ENCODE results near the gene ZNF683. TPM values are rescaled to one million over a fixed set of nuclear protein-coding genes. Genes with fewer than 3 reads are reported as not detected.

Gene ZNF683
- not detected in 2 replicates for total RNA-seq

DNA sequence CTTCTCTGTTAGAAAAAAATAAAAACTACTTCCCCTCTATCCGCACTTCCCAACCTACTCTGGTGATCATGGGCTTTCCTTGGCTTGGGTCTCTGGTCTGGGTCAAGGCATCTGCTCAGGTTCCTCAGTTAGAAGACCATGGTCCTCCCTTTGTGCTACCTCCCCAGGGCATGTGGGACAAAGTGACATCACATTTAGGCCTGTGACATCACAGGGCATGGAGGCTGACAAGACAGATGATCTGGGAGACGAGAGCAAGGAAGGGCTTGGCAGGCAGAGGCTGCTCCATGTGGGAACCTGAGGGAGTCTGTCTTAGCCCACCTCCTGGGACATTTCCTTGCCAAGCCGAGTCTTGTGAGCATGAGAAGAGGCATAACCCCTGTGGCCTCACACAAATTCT is at the start of gene ZNF683:
Gene ZNF683 (minus strand): TSS at position 140 of the 400 bp plus-strand sequence. CDS start 4,179 bp downstream, outside the sequence.

DNA sequence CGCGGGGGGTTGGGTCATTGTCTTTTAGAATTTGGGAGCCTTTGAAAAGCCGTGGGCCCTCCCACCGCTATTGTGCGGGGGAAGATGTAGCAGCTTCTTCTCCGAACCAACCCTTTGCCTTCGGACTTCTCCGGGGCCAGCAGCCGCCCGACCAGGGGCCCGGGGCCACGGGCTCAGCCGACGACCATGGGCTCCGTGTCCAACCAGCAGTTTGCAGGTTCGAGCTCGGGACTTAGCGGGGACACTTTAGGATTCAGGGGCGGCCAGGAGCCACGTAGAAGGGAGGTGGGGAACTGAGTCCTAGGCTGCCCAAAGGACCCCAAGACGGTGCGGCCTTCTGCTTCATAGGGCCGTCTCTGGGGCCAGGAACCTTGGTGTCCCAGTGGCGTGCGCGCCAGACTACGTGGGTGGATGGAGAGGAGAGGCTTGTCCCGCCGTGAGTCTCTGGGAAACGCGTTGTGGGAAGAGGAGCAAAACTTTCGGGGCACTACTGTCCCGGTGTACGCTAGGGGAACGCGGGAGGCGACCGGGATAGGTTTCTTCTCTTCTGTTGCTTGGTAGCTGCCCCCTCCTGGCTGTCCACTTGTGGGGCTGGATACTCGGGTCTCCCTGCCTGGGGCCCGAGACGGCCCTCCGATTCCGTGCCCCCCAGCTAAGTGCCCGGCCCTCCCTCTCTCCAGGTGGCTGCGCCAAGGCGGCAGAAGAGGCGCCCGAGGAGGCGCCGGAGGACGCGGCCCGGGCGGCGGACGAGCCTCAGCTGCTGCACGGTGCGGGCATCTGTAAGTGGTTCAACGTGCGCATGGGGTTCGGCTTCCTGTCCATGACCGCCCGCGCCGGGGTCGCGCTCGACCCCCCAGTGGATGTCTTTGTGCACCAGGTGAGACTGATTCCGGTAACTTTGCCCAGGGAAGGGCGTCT is 38.4 kb upstream of the ZNF683 start, which contains the start of gene LIN28A:
Gene LIN28A (plus strand): TSS at position 112 of the 918 bp plus-strand sequence. CDS start 75 bp downstream, at position 187.

GRCh38 chr1:26353976-26354820 is 18.4 kb downstream of the ZNF683 start, which contains the start of gene CRYBG2:
Gene CRYBG2 (minus strand): TSS chr1:26354130. CDS start chr1:26346657, 7,473 bp downstream.

DNA sequence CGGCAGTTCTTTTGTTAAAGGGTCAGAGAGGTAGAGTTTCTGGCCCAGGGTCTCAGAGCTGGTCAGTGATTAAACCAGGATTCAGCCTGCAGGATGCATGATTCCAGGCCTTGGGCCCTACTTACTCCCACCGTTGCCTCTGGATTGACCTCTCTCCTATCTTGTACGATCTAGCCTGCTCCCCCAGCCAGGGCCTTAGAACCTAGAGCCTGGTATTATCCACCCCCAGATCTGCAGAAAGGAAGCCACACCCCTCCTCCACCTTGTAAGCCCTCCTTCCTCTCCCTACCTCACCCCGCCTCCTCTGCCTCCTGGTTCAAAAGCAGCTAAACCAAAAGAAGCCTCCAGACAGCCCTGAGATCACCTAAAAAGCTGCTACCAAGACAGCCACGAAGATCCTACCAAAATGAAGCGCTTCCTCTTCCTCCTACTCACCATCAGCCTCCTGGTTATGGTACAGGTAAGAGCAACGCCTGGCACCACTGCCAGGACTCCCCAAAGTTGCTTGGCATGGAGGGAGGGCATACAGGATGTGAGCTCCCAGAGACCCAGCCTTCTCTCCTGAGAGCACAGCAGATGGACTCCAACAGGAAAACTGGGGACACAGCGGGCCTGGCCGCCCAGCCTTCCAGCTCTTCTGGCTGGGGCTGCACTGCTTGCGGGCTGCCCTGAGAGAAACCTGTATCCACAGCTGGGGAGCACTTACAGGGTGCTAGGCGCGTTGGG is 54.8 kb downstream of the ZNF683 start, which contains the start of gene CD52:
Gene CD52 (plus strand): TSS at position 347 of the 726 bp plus-strand sequence. CDS start 60 bp downstream, at position 407.

Other genes starting within 250 kb of the ZNF683 start
- 2.1 and 3.9 TPM in 2 replicates for gene FAM110D, start 213.7 kb downstream of the ZNF683 start, total RNA-seq
- gene C1orf232, start 203.8 kb downstream of the ZNF683 start, total RNA-seq: not detected in 2 replicates
- 19.9 and 36.4 TPM in 2 replicates for gene ZNF593, start 202.8 kb downstream of the ZNF683 start, total RNA-seq
- not detected in 2 replicates for gene ZNF593OS, start 200.9 kb downstream of the ZNF683 start, total RNA-seq
- 0.30 TPM in 1 of 2 replicates, not detected in the other for gene CNKSR1, start 195.3 kb downstream of the ZNF683 start, total RNA-seq
- gene CATSPER4, start 182.1 kb downstream of the ZNF683 start, total RNA-seq: not detected in 2 replicates
- 8.8 and 14.7 TPM in 2 replicates for gene CEP85, start 138.6 kb downstream of the ZNF683 start, total RNA-seq
- 10.1 and 19.0 TPM in 2 replicates for gene SH3BGRL3, start 92.7 kb downstream of the ZNF683 start, total RNA-seq
- 3.2 and 3.3 TPM in 2 replicates for gene UBXN11, start 66.1 kb downstream of the ZNF683 start, total RNA-seq
- not detected in 2 replicates for gene CD52, start 54.8 kb downstream of the ZNF683 start, total RNA-seq
- gene CRYBG2, start 18.6 kb downstream of the ZNF683 start, total RNA-seq: under 0.01 TPM in 1 of 2 replicates, not detected in the other
- not detected in 2 replicates for gene LIN28A, start 38.1 kb upstream of the ZNF683 start, total RNA-seq
- 46.4 and 63.1 TPM in 2 replicates for gene DHDDS, start 59.6 kb upstream of the ZNF683 start, total RNA-seq
- gene HMGN2, start 99.7 kb upstream of the ZNF683 start, total RNA-seq: 183 and 319 TPM in 2 replicates
- gene RPS6KA1, start 157.0 kb upstream of the ZNF683 start, total RNA-seq: 11.4 and 28.9 TPM in 2 replicates